ENCODE data around the gene STAM. TPM values are rescaled to one million over a fixed set of nuclear protein-coding genes. Genes with fewer than 3 reads are reported as not detected.

STAM gene
- total RNA-seq, 4 donors from 2014 or later = 3.6 to 31.5 (median 19.9) TPM

DNA sequence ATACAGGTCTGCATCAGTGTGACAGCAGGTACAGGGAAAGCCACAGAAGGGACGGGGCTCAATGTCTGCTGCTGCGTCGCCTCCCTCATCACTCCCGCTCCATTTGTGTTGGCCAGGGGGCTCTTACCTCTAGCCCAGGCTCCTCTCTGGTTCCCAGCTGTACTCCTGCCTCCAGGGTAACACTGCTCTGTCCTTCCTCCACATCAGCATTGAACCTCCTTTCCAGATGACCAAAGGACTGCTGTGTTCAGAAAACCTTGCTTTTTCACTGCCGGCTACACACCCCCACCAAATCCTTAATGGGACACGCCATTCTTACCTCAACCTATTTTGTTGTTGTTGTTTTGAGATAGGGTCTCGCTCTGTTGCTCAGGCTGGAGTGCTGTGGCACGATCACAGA lies 105.9 kb downstream of the STAM start:
- Histone ChIP-seq H3K4me1 (no peaks in the 10 kb centered on the region), H3K4me3 (no peak overlapping the region), H3K27me3 (no peaks in the 10 kb centered on the region), H3K9me3 (no peaks in the 10 kb centered on the region), H3K36me3 (no peaks in the 10 kb centered on the region), H3K27ac (no peak overlapping the region)
- intact Hi-C loops (cut with DNase I; ENCODE audit: low total_unique reads) = loop anchor here (10.0 kb wide), 1 partner anchor 145 kb away; no protein-coding TSS in a partner anchor
- TF ChIP-seq POLR2A (IDR thresholded peaks at IDR 0.05) (no peak), CTCF (IDR thresholded peaks at IDR 0.05) (no peak)
- DNase-seq = no peak

GRCh38 chr10:17751781-17752445 lies 108.0 kb downstream of the STAM start, which contains the start of gene TMEM236:
Gene TMEM236 (plus strand): TSS chr10:17752201. CDS start chr10:17752296, 95 bp downstream.
- no peak for DNase-seq
- no peak for TF ChIP-seq CTCF (IDR thresholded peaks at IDR 0.05)
- TF ChIP-seq POLR2A (IDR thresholded peaks at IDR 0.05) = no peak
- Histone ChIP-seq H3K27me3 (no peaks in the 10 kb centered on the region), H3K9me3 (no peaks in the 10 kb centered on the region), H3K27ac (no peak within 1 kb of the TSS), H3K4me3 (no peak within 1 kb of the TSS), H3K4me1 (no peaks in the 10 kb centered on the region), H3K36me3 (no peaks in the 10 kb centered on the region)
- intact Hi-C loops (cut with DNase I; ENCODE audit: low total_unique reads) = no loop called here

GRCh38 chr10:17756557-17757217 lies 112.7 kb downstream of the STAM start:
- Histone ChIP-seq H3K27me3 (no peaks in the 10 kb centered on the region), H3K4me3 (no peak overlapping the region), H3K36me3 (no peaks in the 10 kb centered on the region), H3K4me1 (no peaks in the 10 kb centered on the region), H3K27ac (no peak overlapping the region), H3K9me3 (no peaks in the 10 kb centered on the region)
- TF ChIP-seq CTCF (IDR thresholded peaks at IDR 0.05) (no peak), POLR2A (IDR thresholded peaks at IDR 0.05) (no peak)
- intact Hi-C loops (cut with DNase I; ENCODE audit: low total_unique reads) = no loop called here
- no peak for DNase-seq

GRCh38 chr10:17758200-17758599 lies 114.2 kb downstream of the STAM start:
- no peaks in the 10 kb centered on the region for H3K4me1 ChIP-seq
- DNase-seq = no peak
- H3K27me3 ChIP-seq = no peaks in the 10 kb centered on the region
- no peak overlapping the region for H3K4me3 ChIP-seq
- H3K36me3 ChIP-seq = no peaks in the 10 kb centered on the region
- intact Hi-C loops (cut with DNase I; ENCODE audit: low total_unique reads) = no loop called here
- no peak overlapping the region for H3K27ac ChIP-seq
- TF ChIP-seq POLR2A (IDR thresholded peaks at IDR 0.05) (no peak), CTCF (IDR thresholded peaks at IDR 0.05) (no peak)
- H3K9me3 ChIP-seq = no peaks in the 10 kb centered on the region

GRCh38 chr10:17758896-17759295 lies 114.9 kb downstream of the STAM start:
- DNase-seq = no peak
- Histone ChIP-seq H3K27ac (no peak overlapping the region), H3K9me3 (no peaks in the 10 kb centered on the region), H3K4me1 (no peaks in the 10 kb centered on the region), H3K4me3 (no peak overlapping the region), H3K36me3 (no peaks in the 10 kb centered on the region), H3K27me3 (no peaks in the 10 kb centered on the region)
- no peak for TF ChIP-seq POLR2A (IDR thresholded peaks at IDR 0.05)
- no peak for TF ChIP-seq CTCF (IDR thresholded peaks at IDR 0.05)
- intact Hi-C loops (cut with DNase I; ENCODE audit: low total_unique reads) = no loop called here
